ENCODE measurements around the gene KLHL26.
"Not testable (repeated sequence)": the region's sequence is repeated elsewhere in the genome, so short reads cannot be mapped to it uniquely, and the experiment has no call there.

Gene KLHL26

GRCh38 chr19:18677156-18677555, 40.3 kb downstream of the KLHL26 start:
- H3K4me3 ChIP-seq (ENCODE audit: low read depth, low read length), result no peak overlapping the region
- no peak for TF ChIP-seq CTCF (IDR thresholded peaks at IDR 0.05; ENCODE audit: insufficient read depth, low read depth, low read length, missing control alignments)
- no peak for DNase-seq (ENCODE audit: low read depth)

GRCh38 chr19:18680148-18680547, 43.3 kb downstream of the KLHL26 start:
- DNase-seq (ENCODE audit: low read depth); H3K4me3 ChIP-seq (ENCODE audit: low read depth, low read length): not testable (repeated sequence)

GRCh38 chr19:18682807-18683108, 45.9 kb downstream of the KLHL26 start:
- TF ChIP-seq CTCF (IDR thresholded peaks at IDR 0.05; ENCODE audit: insufficient read depth, low read depth, low read length, missing control alignments), result no peak
- H3K4me3 ChIP-seq (ENCODE audit: low read depth, low read length), result peak overlapping the region; percentile 94

GRCh38 chr19:18683109-18683957, 46.5 kb downstream of the KLHL26 start, which contains the start of gene CRTC1:
CRTC1 (plus strand) TSS chr19:18683680; CDS start chr19:18683703, 23 bp downstream.
- peak; percentile 93 for DNase-seq (ENCODE audit: low read depth)

More at GRCh38 chr19:18682807-18683108, 45.9 kb downstream of the KLHL26 start:
- DNase-seq (ENCODE audit: low read depth), result no peak

GRCh38 chr19:18683958-18684641, 47.3 kb downstream of the KLHL26 start:
- TF ChIP-seq CTCF (IDR thresholded peaks at IDR 0.05; ENCODE audit: insufficient read depth, low read depth, low read length, missing control alignments), result no peak
- DNase-seq (ENCODE audit: low read depth), result no peak
- H3K4me3 ChIP-seq (ENCODE audit: low read depth, low read length), result peak overlapping the region; percentile 71

More at GRCh38 chr19:18683109-18683957, 46.5 kb downstream of the KLHL26 start, which contains the start of gene CRTC1:
- peak within 1 kb of the TSS; percentile 94 for H3K4me3 ChIP-seq (ENCODE audit: low read depth, low read length)
- TF ChIP-seq CTCF (IDR thresholded peaks at IDR 0.05; ENCODE audit: insufficient read depth, low read depth, low read length, missing control alignments), result no peak

GRCh38 chr19:18684642-18684993, 47.8 kb downstream of the KLHL26 start:
- no peak for DNase-seq (ENCODE audit: low read depth)
- no peak overlapping the region for H3K4me3 ChIP-seq (ENCODE audit: low read depth, low read length)
- TF ChIP-seq CTCF (IDR thresholded peaks at IDR 0.05; ENCODE audit: insufficient read depth, low read depth, low read length, missing control alignments), result no peak

- DNase-seq (ENCODE audit: low read depth), result no peak
- TF ChIP-seq CTCF (IDR thresholded peaks at IDR 0.05; ENCODE audit: insufficient read depth, low read depth, low read length, missing control alignments), result no peak
- H3K4me3 ChIP-seq (ENCODE audit: low read depth, low read length), result no peak overlapping the region
Observed at GRCh38 chr19:18685597-18686190, 48.9 kb downstream of the KLHL26 start.
